ENCODE measurements around the gene B9D2.
"Not testable (repeated sequence)": the region's sequence is repeated elsewhere in the genome, so short reads cannot be mapped to it uniquely, and the experiment has no call there.

The B9D2 gene

DNA sequence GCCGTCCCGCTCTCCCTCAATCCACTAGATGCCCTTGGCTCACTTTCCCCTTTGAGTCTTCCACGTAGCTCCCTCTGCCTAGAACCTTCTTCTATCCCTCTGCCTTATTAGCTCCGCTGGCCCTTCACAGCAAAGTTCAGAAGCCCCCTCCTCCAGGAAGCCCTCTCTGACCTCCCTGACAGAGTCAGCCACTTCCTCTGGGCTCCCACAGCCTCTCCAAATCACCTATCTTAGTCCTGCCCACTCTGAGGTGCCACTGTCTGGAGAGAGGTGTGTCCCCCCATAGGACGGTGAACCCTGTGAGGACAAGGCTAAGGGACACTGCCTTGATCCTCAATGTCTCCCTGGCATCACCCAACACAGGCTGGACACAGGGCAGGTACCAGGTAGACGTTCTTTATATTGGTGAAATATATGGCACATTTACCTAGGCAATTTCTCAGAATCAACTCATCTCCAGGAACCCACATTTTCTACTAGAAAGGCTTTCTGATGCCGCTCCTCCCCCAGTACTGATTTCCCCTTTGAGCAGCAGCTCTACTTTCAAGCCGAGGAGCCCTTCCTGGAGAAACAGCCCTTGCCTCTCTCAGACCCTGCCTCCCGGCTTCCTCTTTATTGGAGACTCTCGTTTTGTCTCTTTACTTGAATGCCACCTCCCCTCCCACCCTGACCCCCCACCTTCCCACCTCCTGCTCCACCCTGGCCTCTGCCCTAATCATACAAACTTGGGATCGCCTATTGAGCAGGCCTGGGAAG is 6.8 kb downstream of the B9D2 start:
- no peak for DNase-seq (ENCODE audit: extremely low read depth in 1 of 2, low read depth in 1 of 2)

DNA sequence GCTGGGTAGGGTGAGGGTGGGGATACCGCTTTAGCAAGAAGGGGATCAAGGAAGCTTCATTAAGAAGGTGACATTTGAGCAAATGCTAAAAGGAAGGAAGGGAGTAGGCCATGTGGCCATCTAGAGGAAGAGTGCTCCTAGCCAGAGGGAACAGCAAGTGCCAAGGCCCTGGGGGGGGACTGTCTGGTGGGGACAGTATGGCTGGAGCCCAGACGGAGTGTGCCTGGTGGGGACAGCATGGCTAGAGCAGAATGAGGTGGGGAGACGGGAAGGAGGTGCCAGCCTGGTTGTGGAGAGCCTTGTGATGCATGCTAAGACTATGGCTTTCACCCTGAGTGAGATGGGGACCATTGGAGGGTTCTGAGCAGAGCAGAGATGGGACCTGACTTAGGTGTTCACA is 8.1 kb downstream of the B9D2 start:
- DNase-seq (ENCODE audit: extremely low read depth in 1 of 2, low read depth in 1 of 2) = no peak

DNA sequence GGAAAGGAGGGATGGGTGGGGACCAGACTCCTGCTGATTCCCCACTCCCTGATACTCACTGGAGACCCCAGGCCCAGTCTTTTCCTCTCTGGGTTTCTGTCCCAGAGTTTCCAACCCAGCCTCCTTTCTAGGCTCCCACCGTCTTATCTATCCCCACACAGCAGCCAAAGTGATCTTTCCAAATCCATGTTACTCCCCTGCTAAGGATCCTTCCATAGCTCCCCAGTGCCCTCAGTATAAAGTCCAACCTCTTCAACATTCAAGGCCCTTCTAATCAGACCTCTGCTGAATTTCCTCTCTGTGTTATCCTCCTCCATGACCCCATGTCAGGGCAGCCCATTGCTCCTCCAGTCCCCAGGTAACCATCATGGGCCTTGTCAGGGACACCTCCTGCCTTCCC is 8.9 kb downstream of the B9D2 start:
- DNase-seq (ENCODE audit: extremely low read depth in 1 of 2, low read depth in 1 of 2) = no peak

DNA sequence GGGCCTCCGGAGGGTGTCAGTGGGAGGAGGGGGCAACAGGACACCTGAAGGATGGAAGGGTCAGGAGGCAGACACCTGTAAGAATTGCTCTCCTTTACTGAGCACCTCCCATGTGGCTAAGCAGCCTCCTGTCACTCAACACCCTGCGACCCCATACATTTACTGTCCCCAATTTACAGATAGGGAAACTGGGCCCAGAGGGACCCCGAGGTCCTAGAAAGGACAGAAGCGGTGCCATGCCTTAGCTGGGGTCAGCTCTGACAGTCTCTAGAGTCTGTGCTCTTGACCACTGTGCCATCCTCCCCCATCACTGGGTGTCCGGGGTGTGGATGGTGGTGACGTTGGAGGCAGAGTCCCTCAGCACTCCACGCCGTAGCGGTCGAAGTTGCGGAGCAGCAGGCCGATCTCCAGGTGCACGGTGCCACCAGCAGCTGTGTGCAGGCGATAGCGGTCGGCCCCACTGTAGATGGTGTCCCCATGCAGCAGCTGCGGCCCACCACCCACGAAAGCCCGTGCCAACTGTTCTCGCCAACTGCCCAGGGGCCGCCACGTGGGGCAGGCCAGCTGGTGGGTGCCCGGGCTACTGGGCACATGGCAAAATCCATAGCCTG is 9.5 kb downstream of the B9D2 start:
- DNase-seq (ENCODE audit: extremely low read depth in 1 of 2, low read depth in 1 of 2) = no peak

DNA sequence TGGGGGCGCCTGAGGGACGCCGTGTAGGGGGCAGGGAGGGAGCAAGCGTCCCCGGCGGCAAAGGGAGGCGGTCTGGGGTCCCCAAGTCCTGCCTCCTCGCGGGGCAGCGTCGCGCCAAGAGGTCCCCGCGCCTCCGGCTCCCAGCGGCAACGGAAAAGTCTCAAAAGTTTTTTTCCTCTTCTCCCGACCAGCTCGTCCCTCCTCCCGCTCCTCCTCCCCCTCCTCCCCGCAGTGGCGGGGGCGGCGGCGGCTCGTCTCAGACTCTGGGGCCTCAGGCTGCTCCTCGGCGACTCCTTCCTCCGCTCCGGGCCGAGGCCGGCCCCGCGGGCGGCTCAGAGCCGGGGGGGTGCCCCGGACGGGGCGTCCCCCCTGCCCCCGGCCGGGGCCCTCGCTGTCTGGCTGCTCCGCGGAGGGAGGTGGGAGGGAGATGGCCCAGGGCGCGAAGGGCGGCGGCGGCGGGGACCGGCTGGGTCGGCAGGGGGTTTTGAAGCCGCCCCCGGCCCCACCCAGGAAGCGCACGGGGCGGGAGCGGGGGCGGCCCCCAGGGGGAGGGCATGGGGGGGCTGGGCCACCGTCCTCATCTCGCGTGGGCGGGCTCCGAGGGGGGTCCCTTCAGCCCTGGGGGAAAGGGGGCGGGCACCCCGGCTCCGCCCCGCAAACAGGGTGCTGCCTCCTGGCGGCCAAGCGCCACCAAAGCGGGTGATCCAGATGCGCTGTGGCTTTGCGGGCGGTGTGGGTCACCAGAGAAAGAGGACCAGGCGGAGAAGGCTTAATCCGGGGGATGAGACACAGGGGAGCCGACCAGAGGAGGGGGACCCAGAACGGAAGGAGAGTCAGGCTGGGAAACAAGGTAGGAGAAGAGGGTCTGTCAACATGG is 10.2 kb downstream of the B9D2 start, which contains the start of gene TGFB1:
TSS of gene TGFB1 (minus strand) at position 457 of the 877 bp plus-strand sequence. CDS start 878 bp downstream, outside the sequence.
- DNase-seq (ENCODE audit: extremely low read depth in 1 of 2, low read depth in 1 of 2) = peak; percentile 84 to 86

DNA sequence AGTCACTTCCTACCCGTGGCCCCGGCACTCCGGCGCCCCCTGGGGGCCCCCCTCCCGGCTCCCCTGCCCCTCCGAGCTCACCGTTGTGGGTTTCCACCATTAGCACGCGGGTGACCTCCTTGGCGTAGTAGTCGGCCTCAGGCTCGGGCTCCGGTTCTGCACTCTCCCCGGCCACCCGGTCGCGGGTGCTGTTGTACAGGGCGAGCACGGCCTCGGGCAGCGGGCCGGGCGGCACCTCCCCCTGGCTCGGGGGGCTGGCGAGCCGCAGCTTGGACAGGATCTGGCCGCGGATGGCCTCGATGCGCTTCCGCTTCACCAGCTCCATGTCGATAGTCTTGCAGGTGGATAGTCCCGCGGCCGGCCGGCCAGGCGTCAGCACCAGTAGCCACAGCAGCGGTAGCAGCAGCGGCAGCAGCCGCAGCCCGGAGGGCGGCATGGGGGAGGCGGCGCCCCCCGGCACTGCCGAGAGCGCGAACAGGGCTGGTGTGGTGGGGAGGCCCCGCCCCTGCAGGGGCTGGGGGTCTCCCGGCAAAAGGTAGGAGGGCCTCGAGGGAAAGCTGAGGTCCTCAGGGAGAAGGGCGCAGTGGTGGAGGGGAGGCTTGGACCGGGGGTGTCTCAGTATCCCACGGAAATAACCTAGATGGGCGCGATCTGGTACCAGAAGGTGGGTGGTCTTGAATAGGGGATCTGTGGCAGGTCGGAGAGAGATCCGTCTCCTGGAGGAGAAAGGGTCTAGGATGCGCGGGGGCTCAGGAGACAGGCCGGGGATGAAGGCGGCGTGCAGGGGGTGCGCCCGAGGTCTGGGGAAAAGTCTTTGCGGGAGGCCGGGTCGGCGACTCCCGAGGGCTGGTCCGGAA is 11.1 kb downstream of the B9D2 start:
- DNase-seq (ENCODE audit: extremely low read depth in 1 of 2, low read depth in 1 of 2) = peak; percentile 53 to 60

DNA sequence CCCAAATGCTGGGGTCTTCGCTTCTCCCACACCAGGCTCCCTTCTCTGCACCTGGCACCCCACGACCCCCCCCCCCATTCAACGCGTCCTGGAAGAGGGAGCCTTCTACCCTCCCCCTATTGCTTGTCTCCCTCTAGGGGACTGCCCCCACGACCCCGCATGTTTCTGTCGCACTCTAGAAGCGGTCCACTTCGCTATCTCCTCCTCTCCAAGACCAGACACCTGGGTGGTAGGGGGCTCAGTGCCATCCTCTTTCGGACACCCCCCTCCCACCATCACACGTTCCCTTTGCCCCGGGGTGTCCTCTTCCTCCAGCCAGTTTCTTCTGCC is 11.7 kb downstream of the B9D2 start:
- DNase-seq (ENCODE audit: extremely low read depth in 1 of 2, low read depth in 1 of 2) = no peak

DNA sequence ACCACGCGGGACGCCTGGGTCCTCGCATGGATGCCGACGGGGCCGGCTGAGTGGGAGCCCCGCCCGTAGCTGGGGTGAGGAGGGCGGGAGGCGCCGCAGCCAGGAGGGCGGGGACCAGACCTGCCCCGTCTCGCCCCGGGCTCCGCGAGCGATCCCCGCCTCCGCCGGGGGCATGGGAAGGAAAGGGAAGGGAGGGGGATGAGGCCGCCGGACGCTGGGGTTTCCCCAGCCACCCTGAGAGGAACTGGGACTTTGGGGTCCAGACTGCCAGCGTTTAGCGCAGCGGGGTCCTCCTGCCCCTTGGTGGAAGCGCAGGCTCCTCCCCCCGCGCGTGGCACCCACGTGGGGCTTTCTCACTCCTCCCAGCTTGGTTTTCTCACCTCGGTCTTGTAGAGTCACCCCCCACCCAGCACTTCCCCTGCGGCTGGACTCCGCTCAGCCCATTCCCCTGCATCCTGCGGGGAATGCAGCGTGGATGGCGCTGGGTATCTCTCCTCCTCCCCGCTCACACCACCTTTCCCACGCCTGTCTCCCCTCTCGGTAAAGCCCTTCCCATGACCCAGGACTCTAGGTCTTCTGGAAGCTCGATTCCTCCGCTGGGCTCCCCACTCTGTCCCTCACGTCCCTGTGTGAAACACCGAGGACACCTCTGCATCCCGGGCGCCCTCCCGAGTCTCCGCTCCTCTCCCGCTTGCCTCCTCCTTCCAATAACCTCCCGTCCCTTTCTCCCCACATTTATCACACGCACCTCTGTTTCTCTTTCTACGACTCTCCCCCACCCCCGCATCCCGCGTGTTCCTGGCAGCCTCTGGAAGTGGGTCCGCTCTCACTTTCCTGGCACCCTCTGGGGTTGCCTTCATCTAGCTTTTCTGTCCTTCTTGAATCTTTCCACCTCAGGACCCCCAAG is 12.4 kb downstream of the B9D2 start:
- DNase-seq (ENCODE audit: extremely low read depth in 1 of 2, low read depth in 1 of 2) = peak; percentile 71 to 78

DNA sequence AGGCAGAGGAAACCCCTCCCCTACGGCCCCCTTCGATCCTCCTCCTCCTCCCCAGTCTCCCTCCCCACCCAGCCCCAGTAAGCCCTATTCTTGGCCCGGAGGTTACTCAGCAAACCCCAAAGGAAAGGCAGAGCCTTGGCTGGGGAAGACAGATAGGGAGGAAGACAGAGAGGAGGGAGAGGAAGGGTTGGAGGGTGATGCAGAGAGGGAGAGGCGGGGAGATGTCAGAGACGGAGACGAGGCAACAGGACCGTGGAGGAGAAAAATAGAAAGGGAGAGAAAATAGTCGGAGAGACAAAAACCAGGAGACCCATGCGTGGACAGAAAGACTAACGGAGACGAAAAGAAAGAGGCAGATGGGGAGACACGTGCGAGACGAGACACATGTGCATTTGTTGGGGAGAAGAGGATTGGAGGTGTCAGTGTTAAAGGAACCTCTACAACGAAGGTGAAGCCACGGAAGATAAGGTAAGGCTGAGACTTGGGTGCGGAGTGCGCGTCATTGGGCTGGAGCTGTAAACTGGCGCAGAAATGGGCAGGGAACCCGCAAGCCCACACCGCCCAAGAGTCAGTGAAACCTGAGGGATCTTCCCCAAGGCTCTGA is 13.1 kb downstream of the B9D2 start:
- no peak for DNase-seq (ENCODE audit: extremely low read depth in 1 of 2, low read depth in 1 of 2)

DNA sequence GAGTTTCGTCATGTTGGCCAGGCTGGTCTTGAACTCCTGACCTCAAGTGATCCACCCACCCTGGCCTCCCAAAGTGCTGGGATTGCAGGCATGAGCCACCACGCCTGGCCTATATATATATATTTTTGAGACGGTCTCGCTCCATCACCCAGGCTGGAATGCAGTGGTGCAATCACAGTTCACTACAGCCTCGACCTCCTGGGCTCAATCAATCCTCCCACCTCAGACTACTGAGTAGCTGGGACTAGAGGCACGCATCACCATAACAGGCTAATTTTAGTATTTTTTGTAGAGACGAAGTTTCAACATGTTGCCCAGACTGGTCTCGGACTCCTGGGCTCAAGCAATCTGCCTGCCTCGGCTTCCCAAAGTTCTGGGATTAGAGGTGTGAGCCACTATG is 17.0 kb downstream of the B9D2 start:
- not testable (repeated sequence) for DNase-seq (ENCODE audit: extremely low read depth in 1 of 2, low read depth in 1 of 2)

DNA sequence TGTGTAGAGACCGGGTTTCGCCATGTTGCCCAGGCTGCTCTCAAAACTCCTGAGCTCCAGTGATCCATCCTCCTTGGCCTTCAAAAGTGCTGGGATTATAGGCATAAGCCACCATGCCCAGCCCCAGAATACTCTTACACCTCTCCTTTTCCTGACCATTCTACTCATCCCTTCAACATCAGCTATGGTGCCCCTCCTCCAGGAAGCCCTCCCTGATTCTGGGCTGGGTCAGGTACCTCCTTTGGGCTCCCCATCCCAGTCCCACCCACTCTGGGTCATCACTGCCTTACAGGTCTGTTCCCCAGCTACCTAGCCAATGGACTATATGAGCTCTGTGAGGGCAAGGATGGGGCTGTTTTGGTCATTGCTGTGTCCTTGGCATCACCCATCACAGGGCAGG is 19.8 kb downstream of the B9D2 start:
- DNase-seq (ENCODE audit: extremely low read depth in 1 of 2, low read depth in 1 of 2) = no peak

DNA sequence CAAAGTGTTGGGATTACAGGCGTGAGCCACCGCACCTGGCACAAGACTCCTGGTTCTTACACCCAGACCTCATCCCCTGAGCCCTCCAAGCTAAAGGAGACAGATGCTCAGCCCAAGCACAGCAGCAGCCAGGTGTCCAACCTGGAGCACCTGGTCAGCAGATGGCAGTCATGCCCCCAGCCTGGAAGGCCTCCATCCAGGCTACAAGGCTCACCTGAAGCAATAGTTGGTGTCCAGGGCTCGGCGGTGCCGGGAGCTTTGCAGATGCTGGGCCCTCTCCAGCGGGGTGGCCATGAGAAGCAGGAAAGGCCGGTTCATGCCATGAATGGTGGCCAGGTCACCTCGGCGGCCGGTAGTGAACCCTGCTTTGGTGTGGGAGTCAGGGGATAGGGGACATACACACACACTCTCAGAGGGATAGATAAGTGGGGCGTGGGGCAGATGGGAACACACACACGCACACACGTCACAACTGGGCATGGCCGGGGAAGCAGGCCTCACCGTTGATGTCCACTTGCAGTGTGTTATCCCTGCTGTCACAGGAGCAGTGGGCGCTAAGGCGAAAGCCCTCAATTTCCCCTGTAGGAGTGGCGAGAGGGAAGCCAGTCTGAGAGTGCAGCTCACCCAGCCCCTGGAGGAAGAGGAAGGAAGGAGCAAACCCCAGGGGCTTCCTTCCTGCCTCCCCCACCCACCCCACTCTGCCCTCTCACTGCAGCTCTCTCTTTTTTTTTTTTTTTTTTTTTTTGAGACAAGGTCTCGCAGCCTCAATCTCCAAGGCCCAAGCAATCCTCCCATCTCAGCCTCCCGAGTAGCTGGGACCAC is 22.1 kb downstream of the B9D2 start:
- DNase-seq (ENCODE audit: extremely low read depth in 1 of 2, low read depth in 1 of 2) = no peak

DNA sequence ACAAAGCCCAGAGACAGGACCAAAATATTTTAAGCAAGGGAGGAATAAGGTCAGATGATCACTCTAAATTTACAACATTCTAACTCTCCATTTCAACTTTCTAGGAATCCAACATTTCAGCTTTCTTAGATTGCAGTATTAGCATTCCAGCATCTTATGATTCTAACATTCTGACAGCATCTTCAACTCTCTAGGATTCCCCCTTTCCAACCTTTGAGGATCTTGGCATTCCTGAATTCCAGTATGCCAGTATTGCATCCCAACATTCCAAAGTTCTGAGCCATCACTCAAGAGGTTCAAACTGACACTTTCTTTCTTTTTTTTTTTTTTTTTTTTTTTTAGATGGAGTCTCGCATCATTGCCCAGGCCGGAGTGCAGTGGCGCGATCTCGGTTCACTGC is 24.0 kb downstream of the B9D2 start:
- no peak for DNase-seq (ENCODE audit: extremely low read depth in 1 of 2, low read depth in 1 of 2)

DNA sequence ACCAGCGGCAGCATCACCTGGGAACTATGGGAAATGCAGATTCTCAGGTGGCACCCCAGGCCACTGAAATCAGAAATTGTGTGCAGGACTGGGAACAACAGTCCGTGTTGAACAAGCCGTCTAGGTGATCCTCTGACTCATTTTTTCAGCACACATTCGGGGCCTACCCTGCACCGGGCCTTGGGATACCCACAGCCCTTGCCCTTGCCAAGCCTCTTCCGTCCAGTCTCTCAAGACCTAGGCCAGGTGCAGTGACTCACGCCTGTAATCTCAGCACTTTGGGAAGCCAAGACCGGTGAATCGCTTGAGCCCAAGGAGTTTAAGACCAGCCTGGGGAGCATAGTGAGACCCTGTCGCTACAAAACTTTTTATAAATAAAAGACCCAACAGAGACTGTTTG is 28.5 kb downstream of the B9D2 start:
- no peak for DNase-seq (ENCODE audit: extremely low read depth in 1 of 2, low read depth in 1 of 2)

DNA sequence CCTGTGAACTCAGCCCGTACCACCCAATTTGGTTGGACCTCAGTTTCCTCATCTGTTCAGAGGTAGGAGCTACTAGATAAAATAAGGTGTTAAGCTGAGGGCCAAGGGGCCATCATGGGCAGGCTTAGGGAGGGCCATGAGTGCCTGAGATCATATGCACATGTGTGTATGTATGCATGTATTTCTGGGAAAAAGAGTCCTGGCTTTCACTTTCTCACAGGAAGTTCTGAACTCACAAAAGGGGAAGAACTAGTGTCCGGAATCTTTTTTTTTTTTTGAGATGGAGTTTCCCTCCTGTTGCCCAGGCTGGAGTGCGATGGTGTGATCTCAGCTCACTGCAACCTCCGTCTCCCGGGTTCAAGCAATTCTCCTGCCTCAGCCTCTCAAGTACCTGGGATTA is 29.2 kb downstream of the B9D2 start:
- DNase-seq (ENCODE audit: extremely low read depth in 1 of 2, low read depth in 1 of 2) = no peak

DNA sequence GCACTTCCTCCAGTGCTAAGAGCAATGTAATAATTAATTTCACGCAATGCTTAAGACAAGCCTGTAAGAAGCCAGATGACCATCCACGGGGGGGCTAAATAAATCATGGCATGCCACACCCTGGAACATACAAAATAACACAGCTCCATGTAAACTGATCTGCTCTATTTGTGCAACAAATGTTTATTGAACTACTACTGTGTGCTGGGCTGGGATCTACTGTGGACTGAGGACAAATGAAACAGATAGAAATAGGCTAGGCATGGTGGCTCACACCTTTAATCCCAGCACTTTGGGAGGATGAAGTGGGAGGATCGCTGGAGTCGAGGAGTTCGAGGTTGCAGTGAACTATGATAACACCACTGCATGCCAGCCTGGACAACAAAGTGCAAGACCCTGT is 31.5 kb downstream of the B9D2 start:
- DNase-seq (ENCODE audit: extremely low read depth in 1 of 2, low read depth in 1 of 2) = no peak

DNA sequence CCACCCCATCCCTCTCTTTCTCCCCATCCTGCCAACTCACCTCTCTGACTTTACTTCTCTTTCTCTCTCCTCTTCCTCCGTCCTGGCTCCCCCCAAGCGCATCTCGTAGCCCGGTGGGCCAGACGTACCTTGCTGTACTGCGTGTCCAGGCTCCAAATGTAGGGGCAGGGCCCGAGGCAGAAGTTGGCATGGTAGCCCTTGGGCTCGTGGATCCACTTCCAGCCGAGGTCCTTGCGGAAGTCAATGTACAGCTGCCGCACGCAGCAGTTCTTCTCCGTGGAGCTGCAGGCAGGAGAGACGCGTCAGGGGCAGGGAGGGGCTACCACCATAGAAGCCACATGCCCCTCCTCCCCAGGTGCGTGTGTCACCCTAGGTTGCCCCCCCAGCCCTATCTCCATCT is 31.9 kb downstream of the B9D2 start:
- no peak for DNase-seq (ENCODE audit: extremely low read depth in 1 of 2, low read depth in 1 of 2)

DNA sequence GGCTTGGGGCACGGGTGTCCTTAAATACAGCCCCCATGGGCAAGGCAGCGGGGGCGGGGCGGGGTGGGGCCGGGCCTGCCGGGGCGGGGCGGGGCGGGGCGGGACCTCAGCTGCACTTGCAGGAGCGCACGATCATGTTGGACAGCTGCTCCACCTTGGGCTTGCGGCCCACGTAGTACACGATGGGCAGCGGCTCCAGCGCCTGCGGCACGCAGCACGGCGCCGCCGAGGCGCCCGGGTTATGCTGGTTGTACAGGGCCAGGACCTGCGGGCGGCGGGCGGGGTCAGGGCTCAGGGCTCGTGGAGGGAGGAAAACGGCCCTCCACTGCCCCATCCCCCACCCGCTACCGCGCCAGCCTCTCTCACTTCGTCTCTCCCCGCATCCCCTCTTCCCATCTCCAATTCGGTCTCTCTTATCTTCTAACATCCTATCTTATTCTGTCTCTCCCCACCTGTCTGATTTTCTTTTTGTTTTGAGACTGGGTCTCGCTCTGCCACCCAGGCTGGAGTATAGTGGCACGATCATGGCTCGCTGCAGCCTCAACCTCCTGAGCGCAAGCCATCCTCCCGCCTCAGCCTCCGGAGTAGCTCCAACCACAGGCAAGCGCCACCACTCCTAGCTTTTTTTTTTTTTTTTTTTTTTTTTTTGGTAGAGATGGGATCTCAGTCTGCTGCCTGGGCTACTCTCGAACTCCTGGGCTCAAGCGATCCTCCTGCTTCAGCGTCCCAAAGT is 32.8 kb downstream of the B9D2 start:
- DNase-seq (ENCODE audit: extremely low read depth in 1 of 2, low read depth in 1 of 2) = no peak

Data from stimulated activated CD8-positive, alpha-beta memory T cell treated with anti-CD3 and anti-CD28 coated beads, Interleukin-7, amount 100 ng/mL, for 48 hours (primary cell).